Tibial artery (tissue), 4 donors: ENCODE measurements around the gene GNG12.

Experiments used
- DNase-seq, 2 donors: peaks; one replicate each; pipeline ENCODE4 v3.0.0-alpha.2; 2019
- H3K27ac ChIP-seq, 2 donors: fragments of 200-600 bp; sonication (generic) in 1 of 2; 1 replicate in 1 of 2; 2 replicates in 1 of 2; pipeline ENCODE4 v1.5.1; 2018 to 2019; ENCODE audit warnings: mild to moderate bottlenecking in 1 of 2
- H3K27me3 ChIP-seq, 2 donors: fragments of 200-600 bp; sonication (generic) in 1 of 2; one replicate each; pipeline versions ENCODE4 v1.5.1 to v1.6.0; 2016 to 2019
- H3K36me3 ChIP-seq, 3 donors: fragments of 200-600 bp; sonication (generic) in 2 of 3; one replicate each; pipeline ENCODE4 v1.5.1; 2016 to 2019; ENCODE audit warnings: mild to moderate bottlenecking in 2 of 3
- H3K4me1 ChIP-seq, 4 donors: fragments of 200-600 bp; sonication (generic) in 2 of 4; 1 replicate in 3 of 4; 2 replicates in 1 of 4; pipeline ENCODE4 v1.5.1; 2016 to 2019
- H3K4me3 ChIP-seq, 2 donors: fragments of 200-600 bp; sonication (generic) in 1 of 2; 1 replicate in 1 of 2; 2 replicates in 1 of 2; pipeline ENCODE4 v1.5.1; 2018 to 2019; ENCODE audit warnings: mild to moderate bottlenecking in 2 of 2
- H3K9me3 ChIP-seq, 3 donors: fragments of 200-600 bp; sonication (generic) in 1 of 3; one replicate each; pipeline ENCODE4 v1.5.1; 2016 to 2019
- CTCF ChIP-seq, 2 experiments: fragments of 200-600 bp in 1 of 2; fragments of 450-650 bp in 1 of 2; IDR thresholded peaks; one replicate each; pipeline ENCODE4 v1.5.1; 2017 to 2019; ENCODE audit warnings: antibody characterized with exemption in 2 of 2, mild to moderate bottlenecking in 1 of 2, moderate library complexity in 1 of 2
- intact Hi-C: fragments of 100-400 bp; cut with DNase I; formaldehyde crosslinking; loops from one replicate; pipeline ENCODE4 v1.15.0; 2023; ENCODE audit warnings: low total_unique reads

Gene GNG12

GRCh38 chr1:67687198-67687545 is 146.1 kb downstream of the GNG12 start:
- no peak for DNase-seq
- Histone ChIP-seq H3K27ac (peak overlapping the region; percentile 95 to 99), H3K36me3 (peaks cover 21 to 27% (median 24%) of the 10 kb centered on the region in 3 donors), H3K9me3 (no peaks in the 10 kb centered on the region), H3K27me3 (no peaks in the 10 kb centered on the region), H3K4me3 (peak overlapping the region; percentile 88 to 98), H3K4me1 (peaks cover 0 to 54% (median 34%) of the 10 kb centered on the region in 4 donors)
- TF ChIP-seq CTCF (IDR thresholded peaks at IDR 0.05), result no peak
- intact Hi-C loops, result loop anchor here (5.0 to 10.0 kb wide), 3 partner anchors 60 to 148 kb away; partner anchors contain the start of gene GNG12

- Histone ChIP-seq H3K27me3 (no peaks in the 10 kb centered on the region), H3K4me3 (peak overlapping the region; percentile 88 to 98), H3K4me1 (peaks cover 0 to 55% (median 34%) of the 10 kb centered on the region in 4 donors), H3K9me3 (no peaks in the 10 kb centered on the region), H3K27ac (peak overlapping the region; percentile 95 to 99), H3K36me3 (peaks cover 21 to 27% (median 24%) of the 10 kb centered on the region in 3 donors)
- intact Hi-C loops, result loop anchor here (5.0 to 10.0 kb wide), 3 partner anchors 61 to 148 kb away; partner anchors contain the start of gene GNG12
- no peak for TF ChIP-seq CTCF (IDR thresholded peaks at IDR 0.05)
- peak; percentile 86 to 91 for DNase-seq
These were observed 146.7 kb downstream of the GNG12 start for GRCh38 chr1:67686267-67687197.

GRCh38 chr1:67685558-67686266 is 147.6 kb downstream of the GNG12 start:
- Histone ChIP-seq H3K9me3 (no peaks in the 10 kb centered on the region), H3K36me3 (peaks cover 21 to 27% (median 24%) of the 10 kb centered on the region in 3 donors), H3K4me1 (peaks cover 0 to 55% (median 34%) of the 10 kb centered on the region in 4 donors), H3K4me3 (peak overlapping the region; percentile 88 to 98), H3K27ac (peak overlapping the region; percentile 95 to 99), H3K27me3 (no peaks in the 10 kb centered on the region)
- TF ChIP-seq CTCF (IDR thresholded peaks at IDR 0.05), result no peak
- intact Hi-C loops, result loop anchor here (5.0 to 10.0 kb wide), 3 partner anchors 62 to 149 kb away; partner anchors contain the start of gene GNG12
- DNase-seq, result peak; percentile 37 to 80

- peaks cover 21 to 27% (median 24%) of the 10 kb centered on the region in 3 donors for H3K36me3 ChIP-seq
- peak in 1 of 2 experiments; percentile 4 for TF ChIP-seq CTCF (IDR thresholded peaks at IDR 0.05)
- H3K27me3 ChIP-seq, result no peaks in the 10 kb centered on the region
- no peaks in the 10 kb centered on the region for H3K9me3 ChIP-seq
- intact Hi-C loops, result loop anchor here (5.0 to 10.0 kb wide), 3 partner anchors 62 to 150 kb away; partner anchors contain the start of gene GNG12
- H3K27ac ChIP-seq, result peak within 1 kb of the TSS; percentile 95 to 99
- H3K4me1 ChIP-seq, result peaks cover 0 to 55% (median 34%) of the 10 kb centered on the region in 4 donors
- H3K4me3 ChIP-seq, result peak within 1 kb of the TSS; percentile 88 to 98
- peak; percentile 99 to 100 for DNase-seq
These were observed 148.2 kb downstream of the GNG12 start, which contains the start of gene GADD45A for GRCh38 chr1:67685067-67685557. TSS of gene GADD45A (plus strand) at chr1:67685201. CDS start at chr1:67685495, 294 bp downstream.

GRCh38 chr1:67684526-67685066 is 148.7 kb downstream of the GNG12 start:
- peaks cover 20 to 24% (median 22%) of the 10 kb centered on the region in 3 donors for H3K36me3 ChIP-seq
- intact Hi-C loops, result loop anchor here (5.0 to 10.0 kb wide), 3 partner anchors 63 to 150 kb away; partner anchors contain the start of gene GNG12
- no peaks in the 10 kb centered on the region for H3K27me3 ChIP-seq
- no peaks in the 10 kb centered on the region for H3K9me3 ChIP-seq
- TF ChIP-seq CTCF (IDR thresholded peaks at IDR 0.05), result no peak
- peaks cover 0 to 52% (median 34%) of the 10 kb centered on the region in 4 donors for H3K4me1 ChIP-seq
- peak overlapping the region; percentile 88 to 98 for H3K4me3 ChIP-seq
- H3K27ac ChIP-seq, result peak overlapping the region; percentile 61 to 99
- no peak for DNase-seq
